Measurements from ENCODE around the gene ZMYND8.
"Not testable (repeated sequence)": the region's sequence is repeated elsewhere in the genome, so short reads cannot be mapped to it uniquely, and the experiment has no call there.

DNA sequence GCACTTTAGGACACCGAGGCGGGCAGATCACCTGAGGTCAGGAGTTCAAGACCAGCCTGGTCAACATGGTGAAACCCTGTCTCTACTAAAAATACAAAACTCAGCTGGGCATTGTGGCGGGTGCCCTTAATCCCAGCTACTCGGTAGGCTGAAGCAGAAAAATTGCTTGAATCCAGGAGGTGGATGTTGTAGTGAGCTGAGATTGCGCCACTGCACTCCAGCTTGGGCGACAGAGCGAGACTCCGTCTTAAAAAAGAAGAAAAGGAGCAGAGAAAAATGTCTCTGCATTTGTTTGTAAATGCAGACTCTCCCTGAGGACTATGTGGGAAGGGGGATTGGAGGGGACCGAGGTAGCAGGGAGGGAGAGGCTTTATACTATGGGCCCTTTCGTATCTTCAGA, 149.9 kb downstream of the ZMYND8 start:
- not testable (repeated sequence) for TF ChIP-seq YY1 (IDR thresholded peaks at IDR 0.05; ENCODE audit: insufficient read depth, insufficient read length); ZNF274 (IDR thresholded peaks at IDR 0.05; ENCODE audit: low read depth, low read length); SUZ12 (IDR thresholded peaks at IDR 0.05; ENCODE audit: extremely low read depth, insufficient read depth, insufficient read length)

Measured in NT2/D1 (cell line).